ENCODE results near the gene CAPN12.

DNA sequence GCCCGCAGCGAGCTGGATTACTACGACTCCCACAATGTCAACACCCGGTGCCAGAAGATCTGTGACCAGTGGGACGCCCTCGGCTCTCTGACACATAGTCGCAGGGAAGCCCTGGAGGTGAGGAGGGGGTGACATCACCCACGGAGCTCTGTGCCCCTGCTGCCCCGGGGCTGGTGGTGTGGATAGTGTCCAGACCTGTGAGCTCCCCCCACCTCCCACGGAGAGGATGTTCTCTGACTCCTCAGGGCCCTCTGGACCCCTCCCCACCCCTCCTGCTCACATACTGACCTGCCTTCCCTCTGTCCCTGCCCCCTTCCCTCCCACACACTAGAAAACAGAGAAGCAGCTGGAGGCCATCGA is 20.7 kb downstream of the CAPN12 start:
- TF ChIP-seq, protein P1, sequence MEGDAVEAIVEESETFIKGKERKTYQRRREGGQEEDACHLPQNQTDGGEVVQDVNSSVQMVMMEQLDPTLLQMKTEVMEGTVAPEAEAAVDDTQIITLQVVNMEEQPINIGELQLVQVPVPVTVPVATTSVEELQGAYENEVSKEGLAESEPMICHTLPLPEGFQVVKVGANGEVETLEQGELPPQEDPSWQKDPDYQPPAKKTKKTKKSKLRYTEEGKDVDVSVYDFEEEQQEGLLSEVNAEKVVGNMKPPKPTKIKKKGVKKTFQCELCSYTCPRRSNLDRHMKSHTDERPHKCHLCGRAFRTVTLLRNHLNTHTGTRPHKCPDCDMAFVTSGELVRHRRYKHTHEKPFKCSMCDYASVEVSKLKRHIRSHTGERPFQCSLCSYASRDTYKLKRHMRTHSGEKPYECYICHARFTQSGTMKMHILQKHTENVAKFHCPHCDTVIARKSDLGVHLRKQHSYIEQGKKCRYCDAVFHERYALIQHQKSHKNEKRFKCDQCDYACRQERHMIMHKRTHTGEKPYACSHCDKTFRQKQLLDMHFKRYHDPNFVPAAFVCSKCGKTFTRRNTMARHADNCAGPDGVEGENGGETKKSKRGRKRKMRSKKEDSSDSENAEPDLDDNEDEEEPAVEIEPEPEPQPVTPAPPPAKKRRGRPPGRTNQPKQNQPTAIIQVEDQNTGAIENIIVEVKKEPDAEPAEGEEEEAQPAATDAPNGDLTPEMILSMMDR (IDR thresholded peaks at IDR 0.05): no peak
- TF ChIP-seq POLR2A (IDR thresholded peaks at IDR 0.05): no peak

Measured in uterus (tissue), 2 donors.